GM23248 (cell line): ENCODE measurements around the gene DHX38. TPM values are rescaled to one million over a fixed set of nuclear protein-coding genes. Genes with fewer than 3 reads are reported as not detected.
A peak's percentile ranks its signal among the peaks of the same experiment; 100 is the strongest.
"Not testable (repeated sequence)": the region's sequence is repeated elsewhere in the genome, so short reads cannot be mapped to it uniquely, and the experiment has no call there.

Source experiments
- DNase-seq: peaks from one replicate; pipeline ENCODE4 v3.0.0-alpha.2; 2015
- H2AFZ ChIP-seq: fragments of 200-600 bp; sonication (generic); 2 replicates; pipeline ENCODE4 v1.6.1; 2016; ENCODE audit warnings: antibody characterized with exemption
- H3F3A ChIP-seq: fragments of 200-600 bp; sonication (generic); 2 replicates; pipeline ENCODE4 v1.6.1; 2016; ENCODE audit warnings: mild to moderate bottlenecking, antibody characterized with exemption, mixed run types; ENCODE audit not compliant: insufficient read depth
- H3K27ac ChIP-seq: fragments of 200-600 bp; sonication (generic); 2 replicates; pipeline ENCODE4 v1.5.1; 2016; ENCODE audit warnings: mild to moderate bottlenecking
- H3K27me3 ChIP-seq: fragments of 200-600 bp; sonication (generic); replicated peaks from 2 replicates; pipeline ENCODE4 v1.6.1; 2016; ENCODE audit warnings: mild to moderate bottlenecking; ENCODE audit not compliant: insufficient read depth
- H3K36me3 ChIP-seq: fragments of 200-600 bp; sonication (generic); 2 replicates; pipeline ENCODE4 v1.6.1; 2016; ENCODE audit warnings: low read depth, mild to moderate bottlenecking
- H3K4me1 ChIP-seq: fragments of 200-600 bp; sonication (generic); 2 replicates; pipeline ENCODE4 v1.6.1; 2016; ENCODE audit warnings: mild to moderate bottlenecking; ENCODE audit not compliant: insufficient read depth
- H3K4me2 ChIP-seq: fragments of 200-600 bp; sonication (generic); one replicate; pipeline ENCODE4 v1.6.1; 2016; ENCODE audit warnings: mild to moderate bottlenecking; ENCODE audit not compliant: unreplicated experiment
- H3K4me3 ChIP-seq: fragments of 200-600 bp; sonication (generic); 2 replicates; pipeline ENCODE4 v1.5.1; 2016; ENCODE audit warnings: mild to moderate bottlenecking
- H3K79me2 ChIP-seq: fragments of 200-600 bp; sonication (generic); 2 replicates; pipeline ENCODE4 v1.6.1; 2016; ENCODE audit warnings: mild to moderate bottlenecking; ENCODE audit not compliant: insufficient read depth
- H3K9ac ChIP-seq: fragments of 200-600 bp; sonication (generic); 2 replicates; pipeline ENCODE4 v1.6.1; 2016; ENCODE audit warnings: mild to moderate bottlenecking
- H3K9me2 ChIP-seq: fragments of 200-600 bp; sonication (generic); 2 replicates; pipeline ENCODE4 v1.6.1; 2016; ENCODE audit warnings: mixed run types, mild to moderate bottlenecking, moderate library complexity; ENCODE audit not compliant: insufficient read depth
- H3K9me3 ChIP-seq: fragments of 200-600 bp; sonication (generic); one replicate; pipeline ENCODE4 v1.6.1; 2017; ENCODE audit warnings: low read depth
- H4K20me1 ChIP-seq: fragments of 200-600 bp; sonication (generic); 2 replicates; pipeline ENCODE4 v1.6.0; 2016; ENCODE audit not compliant: insufficient read depth
- EZH2 ChIP-seq: fragments of 200-600 bp; sonication (generic); IDR thresholded peaks from 2 replicates; pipeline ENCODE4 v1.6.1; 2018; ENCODE audit warnings: antibody characterized with exemption, mild to moderate bottlenecking; ENCODE audit not compliant: insufficient read depth, poor library complexity, severe bottlenecking
- EZH2phosphoT487 ChIP-seq: fragments of 200-600 bp; sonication (generic); IDR thresholded peaks from 2 replicates; pipeline ENCODE4 v1.6.1; 2018; ENCODE audit warnings: antibody characterized with exemption, moderate library complexity, mild to moderate bottlenecking, low read depth; ENCODE audit not compliant: insufficient read depth
- WGBS, 2 experiments: methylation state at CpG; one replicate each; pipeline ENCODE4 v1.1.6; 2015 to 2017; ENCODE audit warnings: low lambda C conversion rate in 2 of 2, low coverage in 1 of 2; ENCODE audit errors: missing lambda C conversion rate in 2 of 2; 5-methylcytosine and 5-hydroxymethylcytosine counted together
- in situ Hi-C: fragments of 300-500 bp; cut with MboI; formaldehyde crosslinking; loops from 2 replicates; pipeline ENCODE4 v1.15.0; 2020
- polyA plus RNA-seq: library from polyadenylated mRNA; unstranded; fragments of >200 nt; fragmentation: Nextera tagmentation; extraction: Ambion mirVana; gene quantifications from 2 replicates; pipeline ENCODE4 v1.2.1, GENCODE V29; 2016
- total RNA-seq: library from RNA; depleted of rRNA; stranded (reverse); fragments of >200 nt; shearing (Covaris generic); gene quantifications from 2 replicates; pipeline ENCODE4 v1.2.3, GENCODE V29; 2014

DHX38 gene
- total and polyA plus RNA-seq, 2 experiments from 2014 or later = 23.7 to 31.5 TPM

- Histone ChIP-seq H3K36me3 (no peaks in the 10 kb centered on the region), H3K9me3 (no peaks in the 10 kb centered on the region), H3F3A (no peaks in the 10 kb centered on the region), H3K79me2 (no peaks in the 10 kb centered on the region), H2AFZ (no peak overlapping the region), H3K4me2 (no peak overlapping the region), H3K9ac (no peak overlapping the region), H3K27me3 (no peaks in the 10 kb centered on the region), H3K9me2 (no peaks in the 10 kb centered on the region), H3K4me3 (no peak overlapping the region), H4K20me1 (no peaks in the 10 kb centered on the region), H3K4me1 (no peaks in the 10 kb centered on the region), H3K27ac (no peak overlapping the region)
- in situ Hi-C loops = no loop called here
- peak; percentile 5 for DNase-seq
- no peak for TF ChIP-seq EZH2
- no peak for TF ChIP-seq EZH2phosphoT487
- WGBS, 2 experiments = 38 to 42% methylated on average over 12 of the region's 12 CpGs
Observed at GRCh38 chr16:72072514-72073342, 20.9 kb upstream of the DHX38 start.

GRCh38 chr16:72073560-72074230 is 20.0 kb upstream of the DHX38 start:
- Histone ChIP-seq H3K9me2 (no peaks in the 10 kb centered on the region), H3K36me3 (no peaks in the 10 kb centered on the region), H4K20me1 (no peaks in the 10 kb centered on the region), H3K27me3 (no peaks in the 10 kb centered on the region), H2AFZ (no peak overlapping the region), H3K4me2 (no peak overlapping the region), H3K9ac (no peak overlapping the region), H3K4me1 (no peaks in the 10 kb centered on the region), H3K27ac (no peak overlapping the region), H3K9me3 (no peaks in the 10 kb centered on the region), H3F3A (no peaks in the 10 kb centered on the region), H3K79me2 (no peaks in the 10 kb centered on the region), H3K4me3 (no peak overlapping the region)
- TF ChIP-seq EZH2 = no peak
- TF ChIP-seq EZH2phosphoT487 = no peak
- WGBS, 2 experiments = 76 to 79% methylated on average over 8 of the region's 8 CpGs
- in situ Hi-C loops = no loop called here
- DNase-seq = no peak

- not testable (repeated sequence) for H3K9me2 ChIP-seq, DNase-seq
Observed at GRCh38 chr16:72075067-72075466, 18.6 kb upstream of the DHX38 start.

GRCh38 chr16:72076991-72077706 is 16.5 kb upstream of the DHX38 start:
- H3K9me3 ChIP-seq, H3K36me3 ChIP-seq, H3K4me3 ChIP-seq, H3K4me1 ChIP-seq, H3K9ac ChIP-seq, H3K27me3 ChIP-seq, DNase-seq, H4K20me1 ChIP-seq, H3F3A ChIP-seq, H3K4me2 ChIP-seq, H2AFZ ChIP-seq, H3K9me2 ChIP-seq, H3K27ac ChIP-seq, H3K79me2 ChIP-seq, in situ Hi-C loops: not testable (repeated sequence)
- WGBS, 2 experiments = 98 to 100% methylated on average over 2 to 4 of the region's 5 CpGs

More at GRCh38 chr16:72075067-72075466, 18.6 kb upstream of the DHX38 start:
- H3K4me3 ChIP-seq, H3K9ac ChIP-seq, H3K27me3 ChIP-seq, H4K20me1 ChIP-seq, H3K27ac ChIP-seq, H3K4me2 ChIP-seq, H3K9me3 ChIP-seq, H3K36me3 ChIP-seq, H2AFZ ChIP-seq, H3K4me1 ChIP-seq, H3K79me2 ChIP-seq, in situ Hi-C loops, H3F3A ChIP-seq: not testable (repeated sequence)
- WGBS, 2 experiments = 78 to 81% methylated on average over 2 to 3 of the region's 6 CpGs
